BE2C (cell line): ENCODE results near the gene MARVELD2.

Experiments
- DNase-seq: peaks from one replicate; pipeline ENCODE4 v3.0.0-alpha.2; 2020
- H3K27me3 ChIP-seq: fragments of 250-450 bp; sonication (Bioruptor Pico); 2 replicates; pipeline ENCODE4 v1.5.1; 2020; ENCODE audit warnings: mild to moderate bottlenecking
- H3K36me3 ChIP-seq: fragments of 250-450 bp; sonication (Bioruptor Pico); 2 replicates; pipeline ENCODE4 v1.5.1; 2020; ENCODE audit warnings: mild to moderate bottlenecking
- H3K4me1 ChIP-seq: fragments of 250-450 bp; sonication (Bioruptor Pico); 2 replicates; pipeline ENCODE4 v1.5.1; 2020
- H3K4me3 ChIP-seq: 2 replicates; pipeline ENCODE4 v1.5.1; 2011; ENCODE audit warnings: low read depth, low read length
- H3K9me3 ChIP-seq: fragments of 250-450 bp; sonication (Bioruptor Pico); 2 replicates; pipeline ENCODE4 v1.5.1; 2020
- CTCF ChIP-seq: IDR thresholded peaks from 2 replicates; pipeline ENCODE4 v1.5.1; 2012; ENCODE audit warnings: mild to moderate bottlenecking, low read depth, low read length

The MARVELD2 gene

GRCh38 chr5:69484891-69485290, 70.0 kb downstream of the MARVELD2 start:
- H3K36me3 ChIP-seq, result no peaks in the 10 kb centered on the region
- H3K4me1 ChIP-seq, result no peaks in the 10 kb centered on the region
- H3K27me3 ChIP-seq, result peaks cover 43% of the 10 kb centered on the region
- no peak for DNase-seq
- no peak for TF ChIP-seq CTCF
- 0 out of 2 replicates have a peak, but pooled peaks cover 4% of the 10 kb centered on the region for H3K9me3 ChIP-seq
- H3K4me3 ChIP-seq, result no peak overlapping the region

GRCh38 chr5:69485471-69485870, 70.6 kb downstream of the MARVELD2 start:
- H3K36me3 ChIP-seq, result no peaks in the 10 kb centered on the region
- H3K4me3 ChIP-seq, result no peak overlapping the region
- no peak for TF ChIP-seq CTCF
- no peaks in the 10 kb centered on the region for H3K4me1 ChIP-seq
- H3K9me3 ChIP-seq, result 0 out of 2 replicates have a peak, but pooled peaks cover 4% of the 10 kb centered on the region
- peaks cover 49% of the 10 kb centered on the region for H3K27me3 ChIP-seq
- no peak for DNase-seq

- Histone ChIP-seq H3K4me3 (no peak overlapping the region), H3K27me3 (peaks cover 87% of the 10 kb centered on the region), H3K9me3 (0 out of 2 replicates have a peak, but pooled peaks cover 4% of the 10 kb centered on the region), H3K4me1 (no peaks in the 10 kb centered on the region), H3K36me3 (no peaks in the 10 kb centered on the region)
- no peak for TF ChIP-seq CTCF
- DNase-seq, result no peak
Observed at GRCh38 chr5:69489246-69489645, 74.3 kb downstream of the MARVELD2 start.

- no peaks in the 10 kb centered on the region for H3K36me3 ChIP-seq
- H3K9me3 ChIP-seq, result 0 out of 2 replicates have a peak, but pooled peaks cover 4% of the 10 kb centered on the region
- no peaks in the 10 kb centered on the region for H3K4me1 ChIP-seq
- peaks cover 96% of the 10 kb centered on the region for H3K27me3 ChIP-seq
- no peak for TF ChIP-seq CTCF
- no peak for DNase-seq
- H3K4me3 ChIP-seq, result no peak overlapping the region
Observed at GRCh38 chr5:69491027-69491426, 76.1 kb downstream of the MARVELD2 start.

GRCh38 chr5:69491838-69492390, 77.0 kb downstream of the MARVELD2 start:
- Histone ChIP-seq H3K36me3 (no peaks in the 10 kb centered on the region), H3K4me3 (no peak overlapping the region), H3K27me3 (peaks cover 93% of the 10 kb centered on the region), H3K4me1 (no peaks in the 10 kb centered on the region), H3K9me3 (0 out of 2 replicates have a peak, but pooled peaks cover 4% of the 10 kb centered on the region)
- no peak for DNase-seq
- TF ChIP-seq CTCF, result no peak

GRCh38 chr5:69492391-69492922, 77.5 kb downstream of the MARVELD2 start, which contains the start of gene OCLN:
Gene OCLN (plus strand): TSS chr5:69492790. CDS start chr5:69504245, 11,455 bp downstream.
- Histone ChIP-seq H3K27me3 (peaks cover 89% of the 10 kb centered on the region), H3K9me3 (0 out of 2 replicates have a peak, but pooled peaks cover 4% of the 10 kb centered on the region), H3K4me1 (no peaks in the 10 kb centered on the region), H3K36me3 (no peaks in the 10 kb centered on the region), H3K4me3 (peak within 1 kb of the TSS; percentile 37)
- peak; percentile 25 for DNase-seq
- no peak for TF ChIP-seq CTCF
